Caco-2 (cell line): ENCODE data around the gene QRFPR. TPM values are rescaled to one million over a fixed set of nuclear protein-coding genes. Genes with fewer than 3 reads are reported as not detected.

ENCODE experiments used
- BruUV-seq: library from RNA; stranded (reverse); fragments of 400-500 nt; replicated peaks from 2 replicates; lab custom pipeline; 2021; lab: Mats Ljungman, UMichigan
- CTCF ChIA-PET: fragments of 300-600 bp; sonication (Branson Sonifier 250); formaldehyde crosslinking; loops from one replicate; lab custom pipeline; 2022; ENCODE audit warnings: antibody characterized with exemption; lab: Charles Lee
- POLR2A ChIA-PET: fragments of 300-600 bp; sonication (Branson Sonifier 250); formaldehyde crosslinking; loops from one replicate; lab custom pipeline; 2022; ENCODE audit warnings: antibody characterized with exemption; lab: Charles Lee
- DNase-seq, 2 experiments: peaks; one replicate each; pipeline versions ENCODE4 v3.0.0 to v3.0.0-alpha.2; 2020 to 2022
- H3K27me3 ChIP-seq: replicated peaks from 2 replicates; pipeline ENCODE4 v1.6.0; 2011; ENCODE audit warnings: low read length; ENCODE audit not compliant: control insufficient read depth, insufficient read depth
- H3K36me3 ChIP-seq: 2 replicates; pipeline ENCODE4 v1.5.1; 2011; ENCODE audit warnings: low read length; ENCODE audit not compliant: control insufficient read depth, insufficient read depth
- H3K4me1 ChIP-seq: fragments of 250-450 bp; sonication (Bioruptor Pico); 2 replicates; pipeline ENCODE4 v1.5.1; 2020; ENCODE audit warnings: mild to moderate bottlenecking
- H3K4me3 ChIP-seq: 2 replicates; pipeline ENCODE4 v1.5.1; 2011; ENCODE audit warnings: low read depth, mild to moderate bottlenecking, control low read depth, low read length
- H3K9me3 ChIP-seq: fragments of 250-450 bp; sonication (Bioruptor Pico); 2 replicates; pipeline ENCODE4 v1.5.1; 2020; ENCODE audit warnings: mild to moderate bottlenecking, moderate library complexity
- H3K27ac Mint-ChIP-seq: one replicate; pipeline ENCODE4 v1.8.0; 2022; ENCODE audit warnings: mixed read lengths; ENCODE audit not compliant: unreplicated experiment
- H3K27me3 Mint-ChIP-seq: one replicate; pipeline ENCODE4 v1.8.0; 2022; ENCODE audit warnings: mixed read lengths; ENCODE audit not compliant: insufficient read depth, unreplicated experiment
- H3K36me3 Mint-ChIP-seq: one replicate; pipeline ENCODE4 v1.8.0; 2022; ENCODE audit warnings: mild to moderate bottlenecking, mixed read lengths; ENCODE audit not compliant: insufficient read depth, unreplicated experiment
- H3K4me1 Mint-ChIP-seq: one replicate; pipeline ENCODE4 v1.8.0; 2022; ENCODE audit warnings: low read depth, mixed read lengths; ENCODE audit not compliant: unreplicated experiment
- H3K4me3 Mint-ChIP-seq: one replicate; pipeline ENCODE4 v1.8.0; 2022; ENCODE audit warnings: mild to moderate bottlenecking, moderate library complexity, mixed read lengths; ENCODE audit not compliant: unreplicated experiment
- H3K9me3 Mint-ChIP-seq: one replicate; pipeline ENCODE4 v1.8.0; 2022; ENCODE audit warnings: mixed read lengths; ENCODE audit not compliant: unreplicated experiment
- intact Hi-C: fragments of 100-400 bp; cut with micrococcal nuclease; formaldehyde crosslinking; loops from one replicate; pipeline ENCODE4 v1.10.0; 2022; ENCODE audit not compliant: unreplicated experiment
- total RNA-seq: library from RNA; stranded (reverse); gene quantifications from 2 replicates; pipeline ENCODE4 v1.2.3, GENCODE V29; 2022
- TF ChIP-seq, protein P1 (sequence below), 2 experiments: fragments of 200-600 bp in 1 of 2; IDR thresholded peaks; 1 replicate in 1 of 2; 2 replicates in 1 of 2; pipeline versions ENCODE4 v1.5.1 to v1.8.0; 2011 to 2022; ENCODE audit warnings: antibody characterized with exemption in 1 of 2, control low read depth in 1 of 2, inconsistent platforms in 1 of 2, low read depth in 1 of 2, low read length in 1 of 2, mild to moderate bottlenecking in 1 of 2, moderate library complexity in 1 of 2; ENCODE audit not compliant: insufficient read depth in 1 of 2, severe bottlenecking in 1 of 2, unreplicated experiment in 1 of 2

QRFPR gene
- total RNA-seq, 1 experiment from 2014 or later, result not detected

GRCh38 chr4:121338518-121338917 is 42.3 kb downstream of the QRFPR start:
- Mint-ChIP-seq H3K27me3 (no peaks in the 10 kb centered on the region), H3K9me3 (no peaks in the 10 kb centered on the region), H3K27ac (no peak overlapping the region), H3K36me3 (no peaks in the 10 kb centered on the region), H3K4me3 (no peak overlapping the region), H3K4me1 (no peaks in the 10 kb centered on the region)
- Histone ChIP-seq H3K36me3 (no peaks in the 10 kb centered on the region), H3K4me3 (no peak overlapping the region), H3K9me3 (no peaks in the 10 kb centered on the region), H3K27me3 (no peaks in the 10 kb centered on the region), H3K4me1 (no peaks in the 10 kb centered on the region)
- POLR2A ChIA-PET, result no interaction called here
- intact Hi-C loops, result no loop called here
- TF ChIP-seq, protein P1, sequence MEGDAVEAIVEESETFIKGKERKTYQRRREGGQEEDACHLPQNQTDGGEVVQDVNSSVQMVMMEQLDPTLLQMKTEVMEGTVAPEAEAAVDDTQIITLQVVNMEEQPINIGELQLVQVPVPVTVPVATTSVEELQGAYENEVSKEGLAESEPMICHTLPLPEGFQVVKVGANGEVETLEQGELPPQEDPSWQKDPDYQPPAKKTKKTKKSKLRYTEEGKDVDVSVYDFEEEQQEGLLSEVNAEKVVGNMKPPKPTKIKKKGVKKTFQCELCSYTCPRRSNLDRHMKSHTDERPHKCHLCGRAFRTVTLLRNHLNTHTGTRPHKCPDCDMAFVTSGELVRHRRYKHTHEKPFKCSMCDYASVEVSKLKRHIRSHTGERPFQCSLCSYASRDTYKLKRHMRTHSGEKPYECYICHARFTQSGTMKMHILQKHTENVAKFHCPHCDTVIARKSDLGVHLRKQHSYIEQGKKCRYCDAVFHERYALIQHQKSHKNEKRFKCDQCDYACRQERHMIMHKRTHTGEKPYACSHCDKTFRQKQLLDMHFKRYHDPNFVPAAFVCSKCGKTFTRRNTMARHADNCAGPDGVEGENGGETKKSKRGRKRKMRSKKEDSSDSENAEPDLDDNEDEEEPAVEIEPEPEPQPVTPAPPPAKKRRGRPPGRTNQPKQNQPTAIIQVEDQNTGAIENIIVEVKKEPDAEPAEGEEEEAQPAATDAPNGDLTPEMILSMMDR (IDR thresholded peaks at IDR 0.05; ENCODE audit: insufficient read depth in 1 of 2, low read depth in 1 of 2, low read length in 1 of 2, severe bottlenecking in 1 of 2, unreplicated experiment in 1 of 2), result no peak
- CTCF ChIA-PET, result no interaction called here
- no peak for DNase-seq
- no TSS peak for BruUV-seq

DNA sequence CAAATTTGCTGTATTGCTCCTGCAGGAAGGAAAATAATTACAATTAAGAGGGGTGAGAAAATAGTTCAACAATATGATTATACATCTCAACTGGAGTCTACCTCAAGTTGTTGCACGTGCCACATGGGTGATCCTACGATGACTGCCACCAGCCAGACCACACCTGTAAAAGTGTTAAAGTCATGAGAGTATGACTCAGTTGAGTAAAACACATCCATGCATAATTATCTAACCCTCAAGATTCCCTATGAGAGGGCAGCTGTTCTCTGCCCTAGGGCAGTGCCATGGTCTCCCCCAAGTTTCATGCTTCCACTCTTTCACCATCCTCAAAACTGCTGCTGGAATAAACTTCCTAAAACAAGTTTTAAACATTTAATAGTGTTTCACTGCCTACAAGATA is 44.1 kb downstream of the QRFPR start:
- Mint-ChIP-seq H3K9me3 (no peaks in the 10 kb centered on the region), H3K27me3 (no peaks in the 10 kb centered on the region), H3K27ac (no peak overlapping the region), H3K4me1 (no peaks in the 10 kb centered on the region), H3K4me3 (no peak overlapping the region), H3K36me3 (no peaks in the 10 kb centered on the region)
- CTCF ChIA-PET, result no interaction called here
- TF ChIP-seq, protein P1 (IDR thresholded peaks at IDR 0.05; ENCODE audit: insufficient read depth in 1 of 2, low read depth in 1 of 2, low read length in 1 of 2, severe bottlenecking in 1 of 2, unreplicated experiment in 1 of 2), result no peak
- intact Hi-C loops, result no loop called here
- Histone ChIP-seq H3K9me3 (no peaks in the 10 kb centered on the region), H3K36me3 (no peaks in the 10 kb centered on the region), H3K4me1 (no peaks in the 10 kb centered on the region), H3K27me3 (no peaks in the 10 kb centered on the region), H3K4me3 (no peak overlapping the region)
- no peak for DNase-seq
- POLR2A ChIA-PET, result no interaction called here
- no TSS peak for BruUV-seq

- TF ChIP-seq, protein P1 (IDR thresholded peaks at IDR 0.05; ENCODE audit: insufficient read depth in 1 of 2, low read depth in 1 of 2, low read length in 1 of 2, severe bottlenecking in 1 of 2, unreplicated experiment in 1 of 2), result no peak
- BruUV-seq, result no TSS peak
- peaks cover 7% of the 10 kb centered on the region for H3K27me3 Mint-ChIP-seq
- H3K4me3 ChIP-seq, result no peak overlapping the region
- intact Hi-C loops, result no loop called here
- POLR2A ChIA-PET, result no interaction called here
- no peak overlapping the region for H3K4me3 Mint-ChIP-seq
- no peaks in the 10 kb centered on the region for H3K4me1 ChIP-seq
- no peak overlapping the region for H3K27ac Mint-ChIP-seq
- no peaks in the 10 kb centered on the region for H3K9me3 Mint-ChIP-seq
- H3K27me3 ChIP-seq, result no peaks in the 10 kb centered on the region
- no peaks in the 10 kb centered on the region for H3K4me1 Mint-ChIP-seq
- H3K36me3 Mint-ChIP-seq, result no peaks in the 10 kb centered on the region
- H3K36me3 ChIP-seq, result no peaks in the 10 kb centered on the region
- no peak for DNase-seq
- no peaks in the 10 kb centered on the region for H3K9me3 ChIP-seq
- CTCF ChIA-PET, result no interaction called here
These were observed 50.6 kb downstream of the QRFPR start for GRCh38 chr4:121330180-121330665.
